Small intestine (tissue), 7 donors: ENCODE measurements around the gene PURB. TPM values are rescaled to one million over a fixed set of nuclear protein-coding genes. Genes with fewer than 3 reads are reported as not detected.

Experiments
- DNase-seq, 2 donors: peaks; one replicate each; pipeline versions ENCODE4 v3.0.0 to v3.0.0-alpha.2; 2013
- FAIRE-seq: peaks from 2 replicates; lab custom pipeline; 2012; peaks lifted over from hg19 to GRCh38; lab: Jason Lieb, UNC
- H3K27ac ChIP-seq, 3 donors: one replicate each; pipeline ENCODE4 v1.5.1; 2013; ENCODE audit warnings: low read length in 2 of 3, mild to moderate bottlenecking in 2 of 3, control low read depth in 1 of 3, inconsistent platforms in 1 of 3, low read depth in 1 of 3, moderate library complexity in 1 of 3
- H3K27me3 ChIP-seq, 3 donors: one replicate each; pipeline ENCODE4 v1.6.1; 2013; ENCODE audit warnings: low read length in 3 of 3, inconsistent platforms in 1 of 3; ENCODE audit not compliant: control insufficient read depth in 3 of 3, insufficient read depth in 3 of 3
- H3K36me3 ChIP-seq, 3 donors: one replicate each; pipeline ENCODE4 v1.6.1; 2013; ENCODE audit warnings: low read length in 3 of 3, inconsistent platforms in 1 of 3, low read depth in 1 of 3, mild to moderate bottlenecking in 1 of 3, moderate library complexity in 1 of 3; ENCODE audit not compliant: control insufficient read depth in 3 of 3, insufficient read depth in 2 of 3
- H3K4me1 ChIP-seq, 3 donors: one replicate each; pipeline ENCODE4 v1.6.1; 2013; ENCODE audit warnings: low read length in 2 of 3, inconsistent platforms in 1 of 3, low read depth in 1 of 3, mild to moderate bottlenecking in 1 of 3, moderate library complexity in 1 of 3; ENCODE audit not compliant: control insufficient read depth in 3 of 3, insufficient read depth in 2 of 3
- H3K4me3 ChIP-seq, 3 donors: one replicate each; pipeline ENCODE4 v1.5.1; 2013; ENCODE audit warnings: low read length in 3 of 3, control low read depth in 1 of 3, inconsistent platforms in 1 of 3, low read depth in 1 of 3, mild to moderate bottlenecking in 1 of 3, moderate library complexity in 1 of 3
- H3K9me3 ChIP-seq, 2 donors: one replicate each; pipeline ENCODE4 v1.6.1; 2013; ENCODE audit warnings: low read depth in 1 of 2, low read length in 1 of 2; ENCODE audit not compliant: control insufficient read depth in 2 of 2, insufficient read depth in 1 of 2
- WGBS, 3 donors: extraction: QIAGEN DNeasy Blood & Tissue Kit; methylation state at CpG; one replicate each; pipeline ENCODE4 v1.1.7; 2013; 5-methylcytosine and 5-hydroxymethylcytosine counted together
- polyA plus RNA-seq, 4 donors: library from polyadenylated mRNA; stranded (reverse) in 3 of 4; unstranded in 1 of 4; fragments of 200-250 nt in 3 of 4; fragments of 120-200 nt in 1 of 4; gene quantifications; one replicate each; pipeline versions ENCODE4 v1.2.1 to v1.2.3, GENCODE V29; 2013
- donor health status: healthy with polysubstance abuse.
- donor health status: control.
- donor health status: control.
- donor health status: Bipolar disorder and iron deficiency.
- donor health status: healthy.

The PURB gene
- polyA plus RNA-seq, 4 donors: 4.1 to 20.9 (median 6.3) TPM

GRCh38 chr7:44918029-44918428 lies 32.7 kb upstream of the PURB start:
- FAIRE-seq (no peak), DNase-seq (no peak)
- Histone ChIP-seq H3K36me3 (no peaks in the 10 kb centered on the region), H3K4me1 (no peaks in the 10 kb centered on the region), H3K4me3 (no peak overlapping the region), H3K27me3 (no peaks in the 10 kb centered on the region), H3K27ac (no peak overlapping the region), H3K9me3 (no peaks in the 10 kb centered on the region)

GRCh38 chr7:44917465-44917864 lies 32.1 kb upstream of the PURB start:
- no peaks in the 10 kb centered on the region for H3K36me3 ChIP-seq
- 84 to 94% (median 90%) methylated on average over 2 of the region's 2 CpGs for WGBS, 3 donors
- H3K4me3 ChIP-seq: no peak overlapping the region
- no peak overlapping the region for H3K27ac ChIP-seq
- no peaks in the 10 kb centered on the region for H3K9me3 ChIP-seq
- no peaks in the 10 kb centered on the region for H3K27me3 ChIP-seq
- no peaks in the 10 kb centered on the region for H3K4me1 ChIP-seq
- FAIRE-seq (no peak), DNase-seq (no peak)

- no peak for FAIRE-seq
- 62 to 85% (median 74%) methylated on average over 10 of the region's 10 CpGs for WGBS, 3 donors
- H3K36me3 ChIP-seq: no peaks in the 10 kb centered on the region
Measured at GRCh38 chr7:44914992-44915607, 29.8 kb upstream of the PURB start.

GRCh38 chr7:44912775-44913347 lies 27.5 kb upstream of the PURB start:
- DNase-seq (no peak), FAIRE-seq (no peak)
- 49 to 56% (median 55%) methylated on average over 7 of the region's 7 CpGs for WGBS, 3 donors
- Histone ChIP-seq H3K27ac (no peak overlapping the region), H3K36me3 (no peaks in the 10 kb centered on the region), H3K4me1 (no peaks in the 10 kb centered on the region), H3K4me3 (no peak overlapping the region), H3K27me3 (no peaks in the 10 kb centered on the region), H3K9me3 (no peaks in the 10 kb centered on the region)

More at GRCh38 chr7:44914992-44915607, 29.8 kb upstream of the PURB start:
- no peaks in the 10 kb centered on the region for H3K27me3 ChIP-seq
- H3K4me1 ChIP-seq: no peaks in the 10 kb centered on the region
- DNase-seq: peak in 1 of 2 donors; percentile 8
- H3K4me3 ChIP-seq: no peak overlapping the region
- H3K9me3 ChIP-seq: no peaks in the 10 kb centered on the region
- H3K27ac ChIP-seq: no peak overlapping the region

- H3K36me3 ChIP-seq: no peaks in the 10 kb centered on the region
- DNase-seq (no peak), FAIRE-seq (no peak)
- no peaks in the 10 kb centered on the region for H3K4me1 ChIP-seq
- 74 to 76% (median 75%) methylated on average over 7 to 8 of the region's 8 CpGs for WGBS, 3 donors
- no peak overlapping the region for H3K27ac ChIP-seq
- no peaks in the 10 kb centered on the region for H3K9me3 ChIP-seq
- no peaks in the 10 kb centered on the region for H3K27me3 ChIP-seq
- no peak overlapping the region for H3K4me3 ChIP-seq
Measured at GRCh38 chr7:44911911-44912310, 26.6 kb upstream of the PURB start.

- H3K27me3 ChIP-seq: no peaks in the 10 kb centered on the region
- H3K4me3 ChIP-seq: no peak overlapping the region
- DNase-seq (no peak), FAIRE-seq (no peak)
- no peaks in the 10 kb centered on the region for H3K36me3 ChIP-seq
- H3K27ac ChIP-seq: no peak overlapping the region
- no peaks in the 10 kb centered on the region for H3K4me1 ChIP-seq
- WGBS, 3 donors: 86 to 92% (median 88%) methylated on average over 8 of the region's 8 CpGs
- H3K9me3 ChIP-seq: no peaks in the 10 kb centered on the region
Measured at GRCh38 chr7:44909596-44910389, 24.5 kb upstream of the PURB start.

GRCh38 chr7:44906965-44907364 lies 21.6 kb upstream of the PURB start:
- no peak for FAIRE-seq
- DNase-seq: no peak
- Histone ChIP-seq H3K4me3 (no peak overlapping the region), H3K27me3 (no peaks in the 10 kb centered on the region), H3K9me3 (no peaks in the 10 kb centered on the region), H3K4me1 (no peaks in the 10 kb centered on the region), H3K36me3 (no peaks in the 10 kb centered on the region), H3K27ac (no peak overlapping the region)
- 76 to 84% (median 82%) methylated on average over 8 of the region's 8 CpGs for WGBS, 3 donors

GRCh38 chr7:44905002-44905635 lies 19.8 kb upstream of the PURB start:
- 85 to 94% (median 87%) methylated on average over 12 of the region's 12 CpGs for WGBS, 3 donors
- H3K27me3 ChIP-seq: no peaks in the 10 kb centered on the region
- no peaks in the 10 kb centered on the region for H3K4me1 ChIP-seq
- no peak overlapping the region for H3K4me3 ChIP-seq
- no peak for FAIRE-seq
- H3K36me3 ChIP-seq: no peaks in the 10 kb centered on the region
- H3K9me3 ChIP-seq: no peaks in the 10 kb centered on the region
- no peak for DNase-seq
- H3K27ac ChIP-seq: no peak overlapping the region
